B cell (primary cell): ENCODE data around the gene OTUD6A. TPM values are rescaled to one million over a fixed set of nuclear protein-coding genes. Genes with fewer than 3 reads are reported as not detected.

ENCODE experiments used
- ATAC-seq: fragments of 200-7000 bp; cut with Tn5 transposase; one replicate; pipeline ENCODE4 v1.10.0; 2021; ENCODE audit warnings: low read depth, mild to moderate bottlenecking, moderate number of reproducible peaks, moderate library complexity
- CTCF ChIA-PET: fragments of 350-600 bp; sonication (Branson Sonifier 250); formaldehyde crosslinking; loops from one replicate; lab custom pipeline; 2021; ENCODE audit warnings: antibody characterized with exemption, inconsistent platforms; lab: Charles Lee
- POLR2A ChIA-PET: fragments of 350-600 bp; sonication (Branson Sonifier 250); formaldehyde crosslinking; loops from one replicate; lab custom pipeline; 2021; ENCODE audit warnings: antibody characterized with exemption; lab: Charles Lee
- DNase-seq: peaks from one replicate; pipeline ENCODE4 v3.0.0; 2013
- H2AFZ ChIP-seq: 2 replicates; pipeline ENCODE4 v1.6.1; 2012; ENCODE audit warnings: mild to moderate bottlenecking, low read depth, low read length; ENCODE audit not compliant: insufficient read depth, poor library complexity, severe bottlenecking
- H3K27ac ChIP-seq, 2 donors: 1 replicate in 1 of 2; 2 replicates in 1 of 2; pipeline ENCODE4 v1.5.1; 2012 to 2013; ENCODE audit warnings: low read length in 2 of 2, mild to moderate bottlenecking in 2 of 2, moderate library complexity in 1 of 2
- H3K27me3 ChIP-seq, 4 experiments: fragments of 200-600 bp in 1 of 4; sonication (generic) in 1 of 4; replicated peaks in 1 of 4; 1 replicate in 2 of 4; 2 replicates in 2 of 4; pipeline versions ENCODE4 v1.6.1 to v1.7.0; 2013 to 2016; ENCODE audit warnings: low read length in 3 of 4, mild to moderate bottlenecking in 2 of 4, mixed read lengths in 1 of 4, moderate library complexity in 1 of 4; ENCODE audit not compliant: insufficient read depth in 4 of 4, control insufficient read depth in 3 of 4; ENCODE audit errors: control extremely low read depth in 1 of 4
- H3K36me3 ChIP-seq, 2 experiments: replicated peaks in 1 of 2; 1 replicate in 1 of 2; 2 replicates in 1 of 2; pipeline versions ENCODE4 v1.6.1 to v1.7.1; 2013; ENCODE audit warnings: low read length in 1 of 2; ENCODE audit not compliant: insufficient read depth in 2 of 2, control insufficient read depth in 1 of 2; ENCODE audit errors: control extremely low read depth in 1 of 2, extremely low read depth in 1 of 2
- H3K4me1 ChIP-seq, 2 donors: fragments of 200-600 bp in 1 of 2; sonication (generic) in 1 of 2; 1 replicate in 1 of 2; 2 replicates in 1 of 2; pipeline versions ENCODE4 v1.5.1 to v1.6.1; 2013 to 2017; ENCODE audit warnings: low read length in 2 of 2; ENCODE audit not compliant: control insufficient read depth in 2 of 2, insufficient read depth in 2 of 2
- H3K4me2 ChIP-seq: replicated peaks from 2 replicates; pipeline ENCODE3; 2012; ENCODE audit warnings: mild to moderate bottlenecking, low read depth, low read length; ENCODE audit not compliant: poor library complexity, severe bottlenecking
- H3K4me3 ChIP-seq, 5 experiments: fragments of 200-600 bp in 1 of 5; sonication (generic) in 1 of 5; 1 replicate in 3 of 5; 2 replicates in 2 of 5; pipeline versions ENCODE4 v1.5.1 to v1.7.0; 2011 to 2016; ENCODE audit warnings: low read length in 4 of 5, mild to moderate bottlenecking in 4 of 5, low read depth in 2 of 5, control low read depth in 1 of 5, moderate library complexity in 1 of 5; ENCODE audit not compliant: insufficient read depth in 1 of 5; ENCODE audit errors: control extremely low read depth in 1 of 5, extremely low read depth in 1 of 5
- H3K79me2 ChIP-seq: fragments of 200-600 bp; sonication (generic); one replicate; pipeline ENCODE4 v1.6.0; 2016; ENCODE audit warnings: low read length; ENCODE audit not compliant: control insufficient read depth, insufficient read depth
- H3K9ac ChIP-seq: fragments of 200-600 bp; sonication (generic); 2 replicates; pipeline ENCODE4 v1.6.1; 2017; ENCODE audit warnings: mild to moderate bottlenecking, low read length, moderate library complexity
- H3K9me3 ChIP-seq, 3 donors: one replicate each; pipeline versions ENCODE4 v1.6.1 to v1.7.1; 2013; ENCODE audit warnings: low read length in 2 of 3; ENCODE audit not compliant: control insufficient read depth in 2 of 3, insufficient read depth in 1 of 3; ENCODE audit errors: control extremely low read depth in 1 of 3
- H4K20me1 ChIP-seq: 2 replicates; pipeline ENCODE4 v1.6.0; 2012; ENCODE audit warnings: mild to moderate bottlenecking, low read length; ENCODE audit not compliant: insufficient read depth, control insufficient read depth, poor library complexity, severe bottlenecking
- H3K27ac Mint-ChIP-seq: one replicate; pipeline ENCODE4 v1.8.0; 2021; ENCODE audit warnings: mixed read lengths
- H3K27me3 Mint-ChIP-seq: one replicate; pipeline ENCODE4 v1.8.0; 2021; ENCODE audit warnings: mixed read lengths
- H3K4me1 Mint-ChIP-seq: one replicate; pipeline ENCODE4 v1.8.0; 2021; ENCODE audit warnings: mixed read lengths
- H3K4me3 Mint-ChIP-seq: one replicate; pipeline ENCODE4 v1.8.0; 2021; ENCODE audit warnings: mixed read lengths
- H3K9me3 Mint-ChIP-seq: one replicate; pipeline ENCODE4 v1.8.0; 2022; ENCODE audit warnings: mixed read lengths; ENCODE audit not compliant: insufficient read depth
- EZH2 ChIP-seq: IDR thresholded peaks from 2 replicates; pipeline ENCODE4 v1.6.1; 2012; ENCODE audit warnings: borderline replicate concordance, low read depth, mild to moderate bottlenecking, moderate library complexity, low read length; ENCODE audit not compliant: insufficient read depth, poor library complexity, severe bottlenecking
- WGBS: methylation state at CpG from one replicate; pipeline ENCODE4 v1.1.5; 2013; ENCODE audit warnings: missing lambda C conversion rate; ENCODE audit not compliant: insufficient coverage; 5-methylcytosine and 5-hydroxymethylcytosine counted together
- intact Hi-C: fragments of 100-400 bp; cut with micrococcal nuclease; formaldehyde crosslinking; loops from one replicate; pipeline ENCODE4 v1.10.0; 2022
- polyA plus RNA-seq: library from polyadenylated mRNA; depleted of rRNA; stranded (reverse); fragments of >200 nt; gene quantifications from 2 replicates; pipeline ENCODE4 v1.2.3, GENCODE V29; 2012
- total RNA-seq, 2 donors: library from RNA; stranded (reverse); fragments of 120-200 nt in 1 of 2; gene quantifications; 1 replicate in 1 of 2; 2 replicates in 1 of 2; pipeline versions ENCODE4 v1.2.3 to v1.2.4, GENCODE V29; 2013 to 2022
- TF ChIP-seq, protein P1 (sequence below): fragments of 200-600 bp; IDR thresholded peaks from one replicate; pipeline ENCODE4 v1.8.0; 2022; ENCODE audit warnings: antibody characterized with exemption, mild to moderate bottlenecking

Gene OTUD6A
- total and polyA plus RNA-seq, 2 donors (not counting 1 experiment from before 2014, with no cell fraction given) = not detected

DNA sequence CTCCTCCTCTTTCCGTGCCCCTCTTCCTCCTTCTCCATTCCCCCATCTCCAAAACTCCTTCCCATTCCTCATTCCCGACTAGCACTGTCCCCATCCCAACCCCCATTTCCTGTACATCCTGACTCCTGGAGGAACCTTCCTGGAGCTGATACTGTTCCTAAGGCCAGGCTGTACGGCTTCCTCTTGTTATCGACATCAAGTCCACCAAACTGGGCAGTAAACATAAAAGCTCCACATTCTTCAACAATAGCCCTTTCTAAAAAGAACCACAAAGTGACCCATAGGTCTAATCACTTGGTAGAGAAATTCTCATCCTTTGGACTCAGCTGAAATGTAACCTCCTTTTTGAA lies 35.4 kb upstream of the OTUD6A start:
- no peaks in the 10 kb centered on the region for H4K20me1 ChIP-seq
- WGBS = 67% methylated on average over 3 of the region's 4 CpGs
- no peak overlapping the region for H3K27ac ChIP-seq
- TF ChIP-seq, protein P1, sequence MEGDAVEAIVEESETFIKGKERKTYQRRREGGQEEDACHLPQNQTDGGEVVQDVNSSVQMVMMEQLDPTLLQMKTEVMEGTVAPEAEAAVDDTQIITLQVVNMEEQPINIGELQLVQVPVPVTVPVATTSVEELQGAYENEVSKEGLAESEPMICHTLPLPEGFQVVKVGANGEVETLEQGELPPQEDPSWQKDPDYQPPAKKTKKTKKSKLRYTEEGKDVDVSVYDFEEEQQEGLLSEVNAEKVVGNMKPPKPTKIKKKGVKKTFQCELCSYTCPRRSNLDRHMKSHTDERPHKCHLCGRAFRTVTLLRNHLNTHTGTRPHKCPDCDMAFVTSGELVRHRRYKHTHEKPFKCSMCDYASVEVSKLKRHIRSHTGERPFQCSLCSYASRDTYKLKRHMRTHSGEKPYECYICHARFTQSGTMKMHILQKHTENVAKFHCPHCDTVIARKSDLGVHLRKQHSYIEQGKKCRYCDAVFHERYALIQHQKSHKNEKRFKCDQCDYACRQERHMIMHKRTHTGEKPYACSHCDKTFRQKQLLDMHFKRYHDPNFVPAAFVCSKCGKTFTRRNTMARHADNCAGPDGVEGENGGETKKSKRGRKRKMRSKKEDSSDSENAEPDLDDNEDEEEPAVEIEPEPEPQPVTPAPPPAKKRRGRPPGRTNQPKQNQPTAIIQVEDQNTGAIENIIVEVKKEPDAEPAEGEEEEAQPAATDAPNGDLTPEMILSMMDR = no peak
- TF ChIP-seq EZH2 = no peak
- POLR2A ChIA-PET = no interaction called here
- H3K4me3 Mint-ChIP-seq = no peak overlapping the region
- no peak overlapping the region for H3K4me3 ChIP-seq
- no peak overlapping the region for H3K4me2 ChIP-seq
- H3K9me3 Mint-ChIP-seq = no peaks in the 10 kb centered on the region
- no peaks in the 10 kb centered on the region for H3K27me3 ChIP-seq
- no peak overlapping the region for H3K27ac Mint-ChIP-seq
- H3K9ac ChIP-seq = no peak overlapping the region
- no peaks in the 10 kb centered on the region for H3K36me3 ChIP-seq
- CTCF ChIA-PET = interaction anchor here (1.3 kb wide), 1 partner anchor 8 kb away, joined by 3 read pairs; no protein-coding TSS in a partner anchor
- H3K27me3 Mint-ChIP-seq = peaks cover 7% of the 10 kb centered on the region
- H3K9me3 ChIP-seq = no peaks in the 10 kb centered on the region
- no peak overlapping the region for H2AFZ ChIP-seq
- ATAC-seq (no peak), DNase-seq (no peak)
- H3K79me2 ChIP-seq = no peaks in the 10 kb centered on the region
- intact Hi-C loops = no loop called here
- no peaks in the 10 kb centered on the region for H3K4me1 Mint-ChIP-seq
- no peaks in the 10 kb centered on the region for H3K4me1 ChIP-seq

DNA sequence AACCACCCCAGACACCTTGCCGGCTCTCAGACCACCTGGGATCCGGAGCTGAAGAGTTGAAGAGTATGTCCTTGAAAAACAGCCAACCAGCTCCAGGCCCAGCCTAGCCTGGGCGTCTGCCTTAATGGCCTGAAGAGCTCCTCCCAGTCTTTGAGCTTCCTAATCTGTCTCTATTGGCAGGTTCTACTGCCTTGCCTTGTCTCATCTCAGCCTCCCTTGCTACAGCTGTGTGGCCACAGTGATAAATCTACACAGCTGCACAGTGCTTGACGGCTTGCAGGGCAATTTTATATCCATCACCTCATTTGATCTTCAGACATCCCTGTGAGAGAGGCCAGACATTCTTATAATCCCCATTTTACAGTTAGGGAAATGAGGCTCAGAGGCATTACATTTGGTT lies 32.4 kb upstream of the OTUD6A start:
- DNase-seq (no peak), ATAC-seq (no peak)
- H3K27ac ChIP-seq = no peak overlapping the region
- H3K27me3 Mint-ChIP-seq = peaks cover 7% of the 10 kb centered on the region
- CTCF ChIA-PET = interaction anchor here (1.0 to 2.5 kb wide), 3 partner anchors 16 to 492 kb away, joined by 3 to 9 read pairs (median 3); no protein-coding TSS in a partner anchor
- H3K9me3 Mint-ChIP-seq = no peaks in the 10 kb centered on the region
- no peaks in the 10 kb centered on the region for H3K9me3 ChIP-seq
- H3K4me3 Mint-ChIP-seq = no peak overlapping the region
- H2AFZ ChIP-seq = no peak overlapping the region
- no peak overlapping the region for H3K4me3 ChIP-seq
- H3K4me1 ChIP-seq = no peaks in the 10 kb centered on the region
- POLR2A ChIA-PET = no interaction called here
- H3K27ac Mint-ChIP-seq = no peak overlapping the region
- H3K27me3 ChIP-seq = no peaks in the 10 kb centered on the region
- no peaks in the 10 kb centered on the region for H4K20me1 ChIP-seq
- 67% methylated on average over 1 of the region's 4 CpGs for WGBS
- H3K36me3 ChIP-seq = no peaks in the 10 kb centered on the region
- H3K79me2 ChIP-seq = no peaks in the 10 kb centered on the region
- no peak overlapping the region for H3K4me2 ChIP-seq
- no peak overlapping the region for H3K9ac ChIP-seq
- TF ChIP-seq, protein P1 = no peak
- no peak for TF ChIP-seq EZH2
- intact Hi-C loops = loop anchor here (5.0 kb wide), 1 partner anchor 493 kb away; no protein-coding TSS in a partner anchor
- no peaks in the 10 kb centered on the region for H3K4me1 Mint-ChIP-seq
